Panc1 (cell line): Measurements from ENCODE around the gene FCGBP.

Experiments used
- CTCF ChIP-seq: fragments of 450-650 bp; IDR thresholded peaks from 2 replicates; pipeline ENCODE4 v1.5.1; 2017; ENCODE audit warnings: mild to moderate bottlenecking
- POLR2AphosphoS5 ChIP-seq: IDR thresholded peaks from 2 replicates; pipeline ENCODE4 v1.6.1; 2012; ENCODE audit warnings: mild to moderate bottlenecking, low read depth, low read length, moderate library complexity
- REST ChIP-seq, 2 experiments: IDR thresholded peaks; 2 replicates each; pipeline ENCODE4 v1.6.1; 2011 to 2012; ENCODE audit warnings: low read depth in 2 of 2, control low read depth in 1 of 2, low read length in 1 of 2, mild to moderate bottlenecking in 1 of 2, moderate library complexity in 1 of 2; ENCODE audit not compliant: insufficient read depth in 1 of 2
- SIN3A ChIP-seq: IDR thresholded peaks from 2 replicates; pipeline ENCODE4 v1.6.1; 2012; ENCODE audit warnings: low read depth, mild to moderate bottlenecking, low read length, moderate library complexity, borderline replicate concordance; ENCODE audit not compliant: insufficient read depth
- TCF7L2 ChIP-seq: IDR thresholded peaks from 2 replicates; pipeline ENCODE4 v1.6.1; 2011; ENCODE audit warnings: mild to moderate bottlenecking, low read depth, low read length, inconsistent platforms

GRCh38 chr19:39967561-39967960, 33.1 kb upstream of the FCGBP start:
- TF ChIP-seq CTCF (no peak), POLR2AphosphoS5 (no peak), REST (IDR thresholded peaks at IDR 0.05; ENCODE audit: insufficient read depth in 1 of 2, low read depth in 2 of 2, low read length in 1 of 2) (no peak), SIN3A (no peak), TCF7L2 (no peak)
